Activated CD8-positive, alpha-beta T cell treated with anti-CD3 and anti-CD28 coated beads, Interleukin-2, amount 10 ng/mL, durations not matched to agents 7 days and 5 days (primary cell): Measurements from ENCODE around the gene PLEKHO2. TPM values are rescaled to one million over a fixed set of nuclear protein-coding genes. Genes with fewer than 3 reads are reported as not detected.
A peak's percentile ranks its signal among the peaks of the same experiment; 100 is the strongest.

Experiments
- ATAC-seq: fragments of 150-1000 bp; cut with Tn5 transposase; one replicate; pipeline ENCODE4 v1.10.0; 2021; ENCODE audit warnings: moderate library complexity
- CTCF ChIA-PET: fragments of 350-600 bp; sonication (Branson Sonifier 250); formaldehyde crosslinking; loops from one replicate; lab custom pipeline; 2021; ENCODE audit warnings: antibody characterized with exemption; lab: Charles Lee
- POLR2A ChIA-PET: fragments of 350-600 bp; sonication (Branson Sonifier 250); formaldehyde crosslinking; loops from one replicate; lab custom pipeline; 2021; ENCODE audit warnings: antibody characterized with exemption; lab: Charles Lee
- DNase-seq: peaks from one replicate; pipeline ENCODE4 v3.0.0-alpha.2; 2020
- H3K27ac Mint-ChIP-seq: one replicate; pipeline ENCODE4 v1.8.0; 2021; ENCODE audit warnings: mild to moderate bottlenecking, mixed read lengths
- H3K27me3 Mint-ChIP-seq: one replicate; pipeline ENCODE4 v1.8.0; 2021; ENCODE audit warnings: low read depth, mixed read lengths
- H3K36me3 Mint-ChIP-seq: one replicate; pipeline ENCODE4 v1.8.0; 2021; ENCODE audit warnings: low read depth, mixed read lengths
- H3K4me1 Mint-ChIP-seq: one replicate; pipeline ENCODE4 v1.8.0; 2021; ENCODE audit warnings: low read depth, mixed read lengths
- H3K4me3 Mint-ChIP-seq: one replicate; pipeline ENCODE4 v1.8.0; 2021; ENCODE audit warnings: mild to moderate bottlenecking, mixed read lengths
- H3K9me3 Mint-ChIP-seq: one replicate; pipeline ENCODE4 v1.8.0; 2022; ENCODE audit warnings: mixed read lengths; ENCODE audit not compliant: insufficient read depth
- total RNA-seq, 2 experiments: library from RNA; stranded (reverse); gene quantifications; one replicate each; pipeline ENCODE4 v1.2.3, GENCODE V29; 2021

The PLEKHO2 gene
- total RNA-seq, 2 experiments from 2014 or later: 25.8 to 26.4 TPM

- no peaks in the 10 kb centered on the region for H3K36me3 Mint-ChIP-seq
Measured at GRCh38 chr15:64877435-64877834, 35.7 kb downstream of the PLEKHO2 start.

GRCh38 chr15:64878705-64879104 is 37.0 kb downstream of the PLEKHO2 start:
- ChIA-PET POLR2A (interaction anchor here (0.8 to 2.9 kb wide), 3 partner anchors 13 to 34 kb away, joined by 3 to 23 read pairs (median 3); no protein-coding TSS in a partner anchor), CTCF (interaction anchor here (1.9 to 3.4 kb wide), 2 partner anchors 16 to 43 kb away, joined by 6 to 11 read pairs; no protein-coding TSS in a partner anchor)
- H3K36me3 Mint-ChIP-seq: no peaks in the 10 kb centered on the region
- ATAC-seq (no peak), DNase-seq (no peak)
- H3K9me3 Mint-ChIP-seq: no peaks in the 10 kb centered on the region
- no peak overlapping the region for H3K4me3 Mint-ChIP-seq
- no peak overlapping the region for H3K27ac Mint-ChIP-seq
- no peaks in the 10 kb centered on the region for H3K27me3 Mint-ChIP-seq
- peaks cover 39% of the 10 kb centered on the region for H3K4me1 Mint-ChIP-seq

More at GRCh38 chr15:64877435-64877834, 35.7 kb downstream of the PLEKHO2 start:
- no peaks in the 10 kb centered on the region for H3K27me3 Mint-ChIP-seq
- DNase-seq (peak; percentile 35), ATAC-seq (peak; percentile 32)
- CTCF ChIA-PET: interaction anchor here (0.7 to 3.4 kb wide), 3 partner anchors 17 to 157 kb away, joined by 3 to 11 read pairs (median 6); no protein-coding TSS in a partner anchor
- no peak overlapping the region for H3K4me3 Mint-ChIP-seq
- POLR2A ChIA-PET: interaction anchor here (2.9 kb wide), 1 partner anchor 17 kb away, joined by 23 read pairs; no protein-coding TSS in a partner anchor
- no peaks in the 10 kb centered on the region for H3K9me3 Mint-ChIP-seq
- peak overlapping the region; percentile 75 for H3K27ac Mint-ChIP-seq
- peaks cover 31% of the 10 kb centered on the region for H3K4me1 Mint-ChIP-seq

- DNase-seq: peak; percentile 47
- ChIA-PET CTCF (interaction anchor here (2.2 to 4.7 kb wide), 2 partner anchors 11 to 73 kb away, joined by 6 to 29 read pairs; no protein-coding TSS in a partner anchor), POLR2A (interaction anchor here (0.5 to 4.2 kb wide), 4 partner anchors 10 to 42 kb away, joined by 3 to 55 read pairs (median 4); partner anchors contain the start of gene PLEKHO2)
- Mint-ChIP-seq H3K4me1 (peaks cover 31% of the 10 kb centered on the region), H3K27me3 (no peaks in the 10 kb centered on the region), H3K4me3 (peak overlapping the region; percentile 26), H3K9me3 (no peaks in the 10 kb centered on the region), H3K27ac (peak overlapping the region; percentile 80), H3K36me3 (no peaks in the 10 kb centered on the region)
- ATAC-seq: peak; percentile 78
Measured at GRCh38 chr15:64883100-64883581, 41.4 kb downstream of the PLEKHO2 start.

DNA sequence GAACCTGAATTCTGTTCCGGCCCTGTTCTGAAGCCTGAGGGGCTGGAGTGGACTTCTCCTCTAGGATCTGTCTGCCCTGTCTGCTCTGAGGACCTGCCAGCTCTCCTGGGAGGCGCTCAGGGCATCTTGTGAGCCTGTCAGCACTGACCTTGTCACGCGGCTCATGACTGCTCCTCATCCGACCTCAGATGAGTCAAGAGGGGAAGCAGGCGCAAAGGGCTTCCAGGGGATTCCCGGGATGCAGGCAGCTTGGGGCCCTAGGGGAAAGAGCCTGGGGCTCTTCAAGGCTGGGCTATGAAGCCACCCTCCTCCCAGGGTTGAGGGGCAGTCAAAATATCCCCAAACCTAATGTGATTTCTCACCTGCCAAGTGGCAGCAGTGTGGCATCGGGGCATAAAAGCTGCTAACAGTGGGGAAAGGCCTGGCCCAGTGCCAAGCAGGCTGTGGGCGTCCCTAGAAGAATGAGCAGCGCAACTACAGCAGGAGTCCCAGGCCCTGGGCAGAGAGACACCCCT is 42.3 kb downstream of the PLEKHO2 start:
- POLR2A ChIA-PET: interaction anchor here (0.7 to 4.2 kb wide), 3 partner anchors 10 to 43 kb away, joined by 4 to 55 read pairs (median 5); partner anchors contain the start of gene PLEKHO2
- Mint-ChIP-seq H3K4me1 (peaks cover 28% of the 10 kb centered on the region), H3K9me3 (no peaks in the 10 kb centered on the region), H3K27me3 (no peaks in the 10 kb centered on the region), H3K36me3 (no peaks in the 10 kb centered on the region), H3K27ac (peak overlapping the region; percentile 80), H3K4me3 (no peak overlapping the region)
- DNase-seq: peak; percentile 37
- peak; percentile 27 for ATAC-seq
- CTCF ChIA-PET: interaction anchor here (2.2 to 4.7 kb wide), 2 partner anchors 10 to 74 kb away, joined by 6 to 29 read pairs; no protein-coding TSS in a partner anchor

DNA sequence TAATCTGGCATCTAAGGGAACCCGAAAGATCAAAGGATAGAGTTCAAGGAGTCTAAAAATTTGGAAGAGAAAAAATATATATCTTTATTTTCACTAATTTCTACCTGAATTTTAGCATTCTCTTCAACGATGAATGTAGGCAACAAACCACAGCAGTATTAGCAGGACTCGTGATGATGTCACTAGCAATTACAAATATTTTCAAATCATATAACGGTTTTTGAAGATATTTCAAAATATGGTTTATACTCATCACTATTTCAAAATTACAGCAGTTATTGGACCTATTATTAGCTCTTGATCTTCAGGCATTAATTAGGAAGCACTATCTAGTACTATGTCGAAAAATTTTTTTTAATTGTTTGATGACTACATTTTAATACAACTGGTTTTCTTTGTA is 43.0 kb downstream of the PLEKHO2 start:
- Mint-ChIP-seq H3K4me3 (no peak overlapping the region), H3K27ac (no peak overlapping the region), H3K4me1 (peaks cover 28% of the 10 kb centered on the region), H3K9me3 (no peaks in the 10 kb centered on the region), H3K27me3 (no peaks in the 10 kb centered on the region), H3K36me3 (no peaks in the 10 kb centered on the region)
- ChIA-PET CTCF (interaction anchor here (2.2 to 4.7 kb wide), 2 partner anchors 9 to 75 kb away, joined by 6 to 29 read pairs; no protein-coding TSS in a partner anchor), POLR2A (interaction anchor here (4.2 kb wide), 1 partner anchor 9 kb away, joined by 55 read pairs; no protein-coding TSS in a partner anchor)
- no peak for ATAC-seq
- DNase-seq: no peak

- ATAC-seq: no peak
- Mint-ChIP-seq H3K36me3 (no peaks in the 10 kb centered on the region), H3K4me3 (no peak overlapping the region), H3K4me1 (peaks cover 36% of the 10 kb centered on the region), H3K27ac (no peak overlapping the region), H3K27me3 (no peaks in the 10 kb centered on the region), H3K9me3 (no peaks in the 10 kb centered on the region)
- POLR2A ChIA-PET: no interaction called here
- CTCF ChIA-PET: interaction anchor here (0.7 to 1.3 kb wide), 3 partner anchors 17 to 53 kb away, joined by 3 to 7 read pairs (median 3); no protein-coding TSS in a partner anchor
- DNase-seq: no peak
Measured at GRCh38 chr15:64888336-64888735, 46.6 kb downstream of the PLEKHO2 start.

GRCh38 chr15:64891561-64891960 is 49.8 kb downstream of the PLEKHO2 start:
- Mint-ChIP-seq H3K9me3 (no peaks in the 10 kb centered on the region), H3K4me3 (peak overlapping the region; percentile 82), H3K4me1 (peaks cover 55% of the 10 kb centered on the region), H3K36me3 (no peaks in the 10 kb centered on the region), H3K27me3 (no peaks in the 10 kb centered on the region), H3K27ac (peak overlapping the region; percentile 100)
- ATAC-seq: no peak
- ChIA-PET CTCF (interaction anchor here (5.6 kb wide), 1 partner anchor 53 kb away, joined by 114 read pairs; no protein-coding TSS in a partner anchor), POLR2A (interaction anchor here (0.9 to 4.0 kb wide), 3 partner anchors 9 to 56 kb away, joined by 3 to 55 read pairs (median 30); no protein-coding TSS in a partner anchor)
- no peak for DNase-seq

GRCh38 chr15:64892847-64893403 is 51.2 kb downstream of the PLEKHO2 start:
- Mint-ChIP-seq H3K4me1 (peaks cover 69% of the 10 kb centered on the region), H3K4me3 (peak overlapping the region; percentile 82), H3K36me3 (peaks cover 2% of the 10 kb centered on the region), H3K27me3 (no peaks in the 10 kb centered on the region), H3K27ac (peak overlapping the region; percentile 100), H3K9me3 (no peaks in the 10 kb centered on the region)
- ChIA-PET CTCF (interaction anchor here (1.0 to 5.6 kb wide), 7 partner anchors 9 to 70 kb away, joined by 3 to 114 read pairs (median 15); partner anchors contain the start of gene PIF1), POLR2A (interaction anchor here (0.7 to 4.4 kb wide), 15 partner anchors 10 to 412 kb away, joined by 3 to 55 read pairs (median 11); partner anchors contain the start of genes CLPX, PIF1, PLEKHO2 and RNU5B-1)
- peak; percentile 36 for DNase-seq
- no peak for ATAC-seq

- ATAC-seq (peak; percentile 80), DNase-seq (peak; percentile 99)
- Mint-ChIP-seq H3K27me3 (no peaks in the 10 kb centered on the region), H3K27ac (peak overlapping the region; percentile 100), H3K4me3 (peak overlapping the region; percentile 82), H3K4me1 (peaks cover 72% of the 10 kb centered on the region), H3K36me3 (peaks cover 6% of the 10 kb centered on the region), H3K9me3 (no peaks in the 10 kb centered on the region)
- ChIA-PET POLR2A (interaction anchor here (0.7 to 4.4 kb wide), 26 partner anchors 11 to 506 kb away, joined by 3 to 55 read pairs (median 6); partner anchors contain the start of genes ANKDD1A, CLPX, PARP16 and PIF1), CTCF (interaction anchor here (0.6 to 5.6 kb wide), 22 partner anchors 9 to 411 kb away, joined by 3 to 114 read pairs (median 6); partner anchors contain the start of genes ANKDD1A, PIF1 and RNU5B-1)
Measured at GRCh38 chr15:64893481-64894394, 52.0 kb downstream of the PLEKHO2 start.

- POLR2A ChIA-PET: interaction anchor here (0.6 to 4.4 kb wide), 26 partner anchors 11 to 410 kb away, joined by 3 to 55 read pairs (median 6); partner anchors contain the start of genes ANKDD1A, CLPX, PARP16 and PIF1
- DNase-seq (peak; percentile 96), ATAC-seq (peak; percentile 73)
- CTCF ChIA-PET: interaction anchor here (0.6 to 5.6 kb wide), 25 partner anchors 11 to 410 kb away, joined by 3 to 114 read pairs (median 6); partner anchors contain the start of genes ANKDD1A, PIF1 and RNU5B-1
- Mint-ChIP-seq H3K4me3 (peak overlapping the region; percentile 82), H3K27ac (peak overlapping the region; percentile 100), H3K9me3 (no peaks in the 10 kb centered on the region), H3K4me1 (peaks cover 72% of the 10 kb centered on the region), H3K27me3 (no peaks in the 10 kb centered on the region), H3K36me3 (peaks cover 12% of the 10 kb centered on the region)
Measured at GRCh38 chr15:64894395-64895056, 52.8 kb downstream of the PLEKHO2 start.
